Mesothelial cell of epicardium (in vitro differentiated cells): Measurements from ENCODE around the gene OS9. TPM values are rescaled to one million over a fixed set of nuclear protein-coding genes. Genes with fewer than 3 reads are reported as not detected.
"Not testable (repeated sequence)": the region's sequence is repeated elsewhere in the genome, so short reads cannot be mapped to it uniquely, and the experiment has no call there.

ENCODE experiments used
- DNase-seq, 2 experiments: peaks; one replicate each; pipeline ENCODE4 v3.0.0; 2021; ENCODE audit warnings: low spot score in 2 of 2; ENCODE audit not compliant: unreplicated experiment in 2 of 2
- H3K27ac Mint-ChIP-seq: 2 replicates; pipeline ENCODE4 v1.8.0; 2021; ENCODE audit warnings: mixed read lengths
- H3K27me3 Mint-ChIP-seq: 2 replicates; pipeline ENCODE4 v1.8.0; 2021; ENCODE audit warnings: low read depth, mixed read lengths
- H3K36me3 Mint-ChIP-seq: 2 replicates; pipeline ENCODE4 v1.8.0; 2021; ENCODE audit warnings: mixed read lengths
- H3K4me1 Mint-ChIP-seq: 2 replicates; pipeline ENCODE4 v1.8.0; 2021; ENCODE audit warnings: mixed read lengths
- H3K4me3 Mint-ChIP-seq: 2 replicates; pipeline ENCODE4 v1.8.0; 2021; ENCODE audit warnings: mild to moderate bottlenecking, moderate library complexity, mixed read lengths
- H3K9me3 Mint-ChIP-seq: 2 replicates; pipeline ENCODE4 v1.8.0; 2021; ENCODE audit warnings: mixed read lengths
- CTCF ChIP-seq: fragments of 200-600 bp; sonication (generic); IDR thresholded peaks from one replicate; pipeline ENCODE4 v1.5.0; 2021; ENCODE audit warnings: antibody characterized with exemption; ENCODE audit not compliant: unreplicated experiment
- total RNA-seq: library from RNA; stranded (reverse); gene quantifications from 3 replicates; pipeline ENCODE4 v1.2.1, GENCODE V29; 2021

OS9 gene
- total RNA-seq, 1 donor from 2014 or later: 166 TPM

- no peaks in the 10 kb centered on the region for H3K4me1 Mint-ChIP-seq
- no peak overlapping the region for H3K27ac Mint-ChIP-seq
- no peaks in the 10 kb centered on the region for H3K27me3 Mint-ChIP-seq
- peaks cover 18% of the 10 kb centered on the region for H3K9me3 Mint-ChIP-seq
- DNase-seq: no peak
- TF ChIP-seq CTCF: no peak
- peaks cover 61% of the 10 kb centered on the region for H3K36me3 Mint-ChIP-seq
- no peak overlapping the region for H3K4me3 Mint-ChIP-seq
These were observed 6.4 kb downstream of the OS9 start for GRCh38 chr12:57700317-57700716.

GRCh38 chr12:57707250-57707649 is 13.3 kb downstream of the OS9 start:
- no peak for TF ChIP-seq CTCF
- Mint-ChIP-seq H3K27me3 (no peaks in the 10 kb centered on the region), H3K9me3 (peaks cover 26% of the 10 kb centered on the region), H3K36me3 (peaks cover 47% of the 10 kb centered on the region), H3K27ac (no peak overlapping the region), H3K4me3 (no peak overlapping the region), H3K4me1 (no peaks in the 10 kb centered on the region)
- DNase-seq: no peak

GRCh38 chr12:57708296-57708695 is 14.4 kb downstream of the OS9 start:
- Mint-ChIP-seq H3K36me3 (peaks cover 44% of the 10 kb centered on the region), H3K4me1 (no peaks in the 10 kb centered on the region), H3K4me3 (no peak overlapping the region), H3K27me3 (no peaks in the 10 kb centered on the region), H3K27ac (no peak overlapping the region), H3K9me3 (peaks cover 17% of the 10 kb centered on the region)
- TF ChIP-seq CTCF: no peak
- DNase-seq: no peak

- no peak for DNase-seq
- no peaks in the 10 kb centered on the region for H3K27me3 Mint-ChIP-seq
- H3K36me3 Mint-ChIP-seq: peaks cover 28% of the 10 kb centered on the region
- H3K27ac Mint-ChIP-seq: no peak overlapping the region
- no peak for TF ChIP-seq CTCF
- peaks cover 8% of the 10 kb centered on the region for H3K9me3 Mint-ChIP-seq
- no peak overlapping the region for H3K4me3 Mint-ChIP-seq
- H3K4me1 Mint-ChIP-seq: no peaks in the 10 kb centered on the region
These were observed 18.8 kb downstream of the OS9 start for GRCh38 chr12:57712701-57713100.

- no peak for DNase-seq
These were observed 19.3 kb downstream of the OS9 start for GRCh38 chr12:57713209-57713608.

GRCh38 chr12:57715036-57715748 is 21.3 kb downstream of the OS9 start:
- H3K27me3 Mint-ChIP-seq, H3K27ac Mint-ChIP-seq, H3K9me3 Mint-ChIP-seq, H3K4me1 Mint-ChIP-seq, H3K4me3 Mint-ChIP-seq, DNase-seq: not testable (repeated sequence)
- H3K36me3 Mint-ChIP-seq: peaks cover 40% of the 10 kb centered on the region

More at GRCh38 chr12:57713209-57713608, 19.3 kb downstream of the OS9 start:
- TF ChIP-seq CTCF: no peak
- Mint-ChIP-seq H3K4me3 (no peak overlapping the region), H3K36me3 (peaks cover 31% of the 10 kb centered on the region), H3K27ac (no peak overlapping the region), H3K9me3 (peaks cover 8% of the 10 kb centered on the region), H3K4me1 (no peaks in the 10 kb centered on the region), H3K27me3 (no peaks in the 10 kb centered on the region)
